ENCODE results near the gene PYCR2. TPM values are rescaled to one million over a fixed set of nuclear protein-coding genes. Genes with fewer than 3 reads are reported as not detected.
"Not testable (repeated sequence)": the region's sequence is repeated elsewhere in the genome, so short reads cannot be mapped to it uniquely, and the experiment has no call there.

Gene PYCR2
- 10 to 100 TPM; 54.7 to 63.6 (median 57.1) TPM for polyA plus RNA-seq (ENCODE audit: insufficient read length in 3 of 3)
- long read RNA-seq, donor 1, transcript PYCR2-201 (7 exons, 1,689 nt) = major isoform, 12 of 12 reads
- long read RNA-seq, donor 1, partial matches to known transcripts = 0 of 12 reads
- long read RNA-seq, donor 1, other reads (novel, unspliced or antisense) = 0 of 12 reads
- long read RNA-seq, donor 2, transcript PYCR2-201 (7 exons, 1,689 nt) = major isoform, 28 of 94 reads
- long read RNA-seq, donor 2, partial matches to known transcripts = 66 of 94 reads
- long read RNA-seq, donor 2, other reads (novel, unspliced or antisense) = 0 of 94 reads
- long read RNA-seq, donor 3, transcript PYCR2-201 (7 exons, 1,689 nt) = major isoform, 21 of 21 reads
- long read RNA-seq, donor 3, partial matches to known transcripts = 0 of 21 reads
- long read RNA-seq, donor 3, other reads (novel, unspliced or antisense) = 0 of 21 reads
- long read RNA-seq, donor 4, transcript PYCR2-201 (7 exons, 1,689 nt) = major isoform, 29 of 30 reads
- long read RNA-seq, donor 4, partial matches to known transcripts = 0 of 30 reads
- long read RNA-seq, donor 4, other reads (novel, unspliced or antisense) = 0 of 30 reads
- long read RNA-seq, donor 5, transcript PYCR2-201 (7 exons, 1,689 nt) = major isoform, 8 of 13 reads
- long read RNA-seq, donor 5, partial matches to known transcripts = 5 of 13 reads
- long read RNA-seq, donor 5, other reads (novel, unspliced or antisense) = 0 of 13 reads
- long read RNA-seq, donor 6, transcript PYCR2-201 (7 exons, 1,689 nt) = major isoform, 22 of 23 reads
- long read RNA-seq, donor 6, partial matches to known transcripts = 0 of 23 reads
- long read RNA-seq, donor 6, other reads (novel, unspliced or antisense) = 0 of 23 reads
- long read RNA-seq, donor 7, transcript PYCR2-201 (7 exons, 1,689 nt) = major isoform, 12 of 17 reads
- long read RNA-seq, donor 7, partial matches to known transcripts = 5 of 17 reads
- long read RNA-seq, donor 7, other reads (novel, unspliced or antisense) = 0 of 17 reads
- long read RNA-seq, donor 8, transcript PYCR2-201 (7 exons, 1,689 nt) = major isoform, 12 of 12 reads
- long read RNA-seq, donor 8, partial matches to known transcripts = 0 of 12 reads
- long read RNA-seq, donor 8, other reads (novel, unspliced or antisense) = 0 of 12 reads
- long read RNA-seq, donor 9, transcript PYCR2-201 (7 exons, 1,689 nt) = major isoform, 20 of 20 reads
- long read RNA-seq, donor 9, partial matches to known transcripts = 0 of 20 reads
- long read RNA-seq, donor 9, other reads (novel, unspliced or antisense) = 0 of 20 reads
- long read RNA-seq, donor 10, transcript PYCR2-201 (7 exons, 1,689 nt) = major isoform, 8 of 8 reads
- long read RNA-seq, donor 10, partial matches to known transcripts = 0 of 8 reads
- long read RNA-seq, donor 10, other reads (novel, unspliced or antisense) = 0 of 8 reads
- long read RNA-seq, donor 11, transcript PYCR2-201 (7 exons, 1,689 nt) = major isoform, 7 of 7 reads
- long read RNA-seq, donor 11, partial matches to known transcripts = 0 of 7 reads
- long read RNA-seq, donor 11, other reads (novel, unspliced or antisense) = 0 of 7 reads
- long read RNA-seq, donor 12, transcript PYCR2-201 (7 exons, 1,689 nt) = major isoform, 31 of 38 reads
- long read RNA-seq, donor 12, partial matches to known transcripts = 0 of 38 reads
- long read RNA-seq, donor 12, other reads (novel, unspliced or antisense) = 5 of 38 reads
- long read RNA-seq, donor 13, partial matches to known transcripts = 0 of 3 reads
- long read RNA-seq, donor 13, other reads (novel, unspliced or antisense) = 0 of 3 reads
- long read RNA-seq, donor 14 = 0 reads
- long read RNA-seq, donor 15, transcript PYCR2-201 (7 exons, 1,689 nt) = major isoform, 25 of 30 reads
- long read RNA-seq, donor 15, partial matches to known transcripts = 5 of 30 reads
- long read RNA-seq, donor 15, other reads (novel, unspliced or antisense) = 0 of 30 reads
- long read RNA-seq, donor 16, transcript PYCR2-201 (7 exons, 1,689 nt) = major isoform, 17 of 24 reads
- long read RNA-seq, donor 16, partial matches to known transcripts = 7 of 24 reads
- long read RNA-seq, donor 16, other reads (novel, unspliced or antisense) = 0 of 24 reads

- DNase-seq = peak; percentile 95
Observed at GRCh38 chr1:225923692-225924555, at the start of gene PYCR2. Gene PYCR2 (minus strand): TSS chr1:225924250. CDS start chr1:225924110, 140 bp downstream.

- DNase-seq = peak; percentile 72
Observed at GRCh38 chr1:225973158-225973557, 49.1 kb upstream of the PYCR2 start.

- no peak for DNase-seq
Observed at GRCh38 chr1:225972344-225973152, 48.5 kb upstream of the PYCR2 start.

- not testable (repeated sequence) for DNase-seq
Observed at GRCh38 chr1:225970592-225971157, 46.6 kb upstream of the PYCR2 start.

GRCh38 chr1:225969751-225970150 lies 45.7 kb upstream of the PYCR2 start:
- DNase-seq = not testable (repeated sequence)

- no peak for DNase-seq
Observed at GRCh38 chr1:225965231-225965630, 41.2 kb upstream of the PYCR2 start.

GRCh38 chr1:225963735-225964530 lies 39.9 kb upstream of the PYCR2 start:
- DNase-seq = no peak

- no peak for DNase-seq
Observed at GRCh38 chr1:225962440-225962975, 38.5 kb upstream of the PYCR2 start.

- DNase-seq = no peak
Observed at GRCh38 chr1:225961659-225962439, 37.8 kb upstream of the PYCR2 start.

- no peak for DNase-seq
Observed at GRCh38 chr1:225958041-225958440, 34.0 kb upstream of the PYCR2 start.

- DNase-seq = no peak
Observed at GRCh38 chr1:225954753-225955152, 30.7 kb upstream of the PYCR2 start.

GRCh38 chr1:225953315-225953714 lies 29.3 kb upstream of the PYCR2 start:
- no peak for DNase-seq

GRCh38 chr1:225950905-225951497 lies 27.0 kb upstream of the PYCR2 start:
- DNase-seq = no peak

GRCh38 chr1:225949041-225949440 lies 25.0 kb upstream of the PYCR2 start:
- no peak for DNase-seq

GRCh38 chr1:225946803-225947202 lies 22.8 kb upstream of the PYCR2 start:
- no peak for DNase-seq
